Left renal pelvis (tissue), 4 donors: Measurements from ENCODE around the gene NLK. TPM values are rescaled to one million over a fixed set of nuclear protein-coding genes. Genes with fewer than 3 reads are reported as not detected.
A peak's percentile ranks its signal among the peaks of the same experiment; 100 is the strongest.
"Not testable (repeated sequence)": the region's sequence is repeated elsewhere in the genome, so short reads cannot be mapped to it uniquely, and the experiment has no call there.

ENCODE experiments used
- DNase-seq, 4 donors: peaks; one replicate each; pipeline ENCODE4 v3.0.0-alpha.2; 2013; ENCODE audit warnings: low read depth in 4 of 4, low spot score in 3 of 4
- polyA plus RNA-seq, 4 donors: library from polyadenylated mRNA; unstranded; fragments of 120-200 nt; gene quantifications; one replicate each; pipeline ENCODE4 v1.2.1, GENCODE V29; 2013; ENCODE audit not compliant: insufficient read length in 4 of 4

Gene NLK
- polyA plus RNA-seq = 10 to 100 TPM; 18.7 to 53.7 (median 50.8) TPM

GRCh38 chr17:28042657-28042720, at the start of gene NLK:
Gene NLK, plus strand, starts transcription at chr17:28042677. Its CDS starts 197 bp downstream, at chr17:28042874.
- no peak for DNase-seq

GRCh38 chr17:27993161-27993695, 49.2 kb upstream of the NLK start:
- no peak for DNase-seq

GRCh38 chr17:27993723-27994310, 48.7 kb upstream of the NLK start:
- no peak for DNase-seq

- DNase-seq = no peak
Measured at GRCh38 chr17:27994586-27994985, 47.9 kb upstream of the NLK start.

GRCh38 chr17:27995554-27995953, 46.9 kb upstream of the NLK start:
- DNase-seq = no peak

GRCh38 chr17:27996202-27997043, 46.1 kb upstream of the NLK start:
- DNase-seq = no peak

- DNase-seq = no peak
Measured at GRCh38 chr17:27997044-27997401, 45.5 kb upstream of the NLK start.

- DNase-seq = no peak
Measured at GRCh38 chr17:27997522-27997921, 45.0 kb upstream of the NLK start.

GRCh38 chr17:28001149-28001548, 41.3 kb upstream of the NLK start:
- DNase-seq = no peak

GRCh38 chr17:28004344-28004743, 38.1 kb upstream of the NLK start:
- no peak for DNase-seq

GRCh38 chr17:28007925-28008324, 34.6 kb upstream of the NLK start:
- not testable (repeated sequence) for DNase-seq

- peak in 3 of 4 donors; percentile 53 to 65 (median 62) for DNase-seq
Measured at GRCh38 chr17:28008513-28008912, 34.0 kb upstream of the NLK start.

GRCh38 chr17:28010406-28010805, 32.1 kb upstream of the NLK start:
- no peak for DNase-seq

GRCh38 chr17:28018439-28019070, 23.9 kb upstream of the NLK start:
- no peak for DNase-seq

- no peak for DNase-seq
Measured at GRCh38 chr17:28020515-28020914, 22.0 kb upstream of the NLK start.

GRCh38 chr17:28029044-28029443, 13.4 kb upstream of the NLK start:
- DNase-seq = no peak

GRCh38 chr17:28030386-28030785, 12.1 kb upstream of the NLK start:
- DNase-seq = no peak

- no peak for DNase-seq
Measured at GRCh38 chr17:28031174-28031573, 11.3 kb upstream of the NLK start.

GRCh38 chr17:28033972-28034714, 8.3 kb upstream of the NLK start:
- no peak for DNase-seq

GRCh38 chr17:28035452-28035851, 7.0 kb upstream of the NLK start:
- DNase-seq = not testable (repeated sequence)

GRCh38 chr17:28035884-28036283, 6.6 kb upstream of the NLK start:
- DNase-seq = not testable (repeated sequence)
